GM23338 (cell line): ENCODE results near the gene EML4. TPM values are rescaled to one million over a fixed set of nuclear protein-coding genes. Genes with fewer than 3 reads are reported as not detected.

Experiments used
- ATAC-seq: fragments of 200-7000 bp; cut with Tn5 transposase; 3 replicates; pipeline ENCODE4 v1.9.1; 2020
- DNase-seq: peaks from one replicate; pipeline ENCODE4 v3.0.0-alpha.2; 2015; ENCODE audit warnings: low spot score
- H2AFZ ChIP-seq: fragments of 200-600 bp; sonication (generic); 2 replicates; pipeline ENCODE4 v1.8.0; 2016; ENCODE audit warnings: antibody characterized with exemption, mild to moderate bottlenecking, moderate library complexity
- H3F3A ChIP-seq: fragments of 200-600 bp; sonication (generic); replicated peaks from 2 replicates; pipeline ENCODE4 v1.8.0; 2017; ENCODE audit warnings: antibody characterized with exemption, mixed run types, low read depth
- H3K27ac ChIP-seq: fragments of 200-600 bp; sonication (generic); 2 replicates; pipeline ENCODE4 v1.6.1; 2016; ENCODE audit warnings: low read depth
- H3K27me3 ChIP-seq: fragments of 200-600 bp; sonication (generic); 2 replicates; pipeline ENCODE4 v1.8.0; 2016; ENCODE audit warnings: mild to moderate bottlenecking, mixed run types, moderate library complexity; ENCODE audit not compliant: insufficient read depth
- H3K36me3 ChIP-seq: fragments of 200-600 bp; sonication (generic); 2 replicates; pipeline ENCODE4 v1.8.0; 2016; ENCODE audit warnings: mild to moderate bottlenecking; ENCODE audit not compliant: insufficient read depth
- H3K4me1 ChIP-seq: fragments of 200-600 bp; sonication (generic); 2 replicates; pipeline ENCODE4 v1.8.0; 2016; ENCODE audit warnings: mild to moderate bottlenecking, moderate library complexity; ENCODE audit not compliant: insufficient read depth
- H3K4me2 ChIP-seq: fragments of 200-600 bp; sonication (generic); 2 replicates; pipeline ENCODE4 v1.7.1; 2017; ENCODE audit warnings: mixed run types
- H3K4me3 ChIP-seq: fragments of 200-600 bp; sonication (generic); 2 replicates; pipeline ENCODE4 v1.6.1; 2016; ENCODE audit warnings: mixed run types
- H3K79me2 ChIP-seq: fragments of 200-600 bp; sonication (generic); replicated peaks from 2 replicates; pipeline ENCODE4 v1.8.0; 2017; ENCODE audit warnings: mild to moderate bottlenecking; ENCODE audit not compliant: insufficient read depth
- H3K9me2 ChIP-seq: fragments of 200-600 bp; sonication (generic); 2 replicates; pipeline ENCODE4 v1.8.0; 2017; ENCODE audit not compliant: insufficient read depth
- H4K20me1 ChIP-seq: fragments of 200-600 bp; sonication (generic); replicated peaks from 2 replicates; pipeline ENCODE4 v1.8.0; 2017; ENCODE audit warnings: mild to moderate bottlenecking; ENCODE audit not compliant: insufficient read depth
- H3K27ac Mint-ChIP-seq: 2 replicates; pipeline ENCODE4 v1.8.0; 2020; ENCODE audit warnings: inconsistent platforms, mild to moderate bottlenecking, moderate library complexity, mixed read lengths
- H3K27me3 Mint-ChIP-seq: 3 replicates; pipeline ENCODE4 v1.8.0; 2022; ENCODE audit warnings: low read depth, mild to moderate bottlenecking, moderate library complexity, mixed read lengths, inconsistent platforms; ENCODE audit not compliant: insufficient read depth, poor library complexity
- H3K36me3 Mint-ChIP-seq: 3 replicates; pipeline ENCODE4 v1.8.0; 2021; ENCODE audit warnings: low read depth, mild to moderate bottlenecking, inconsistent platforms, moderate library complexity, mixed read lengths
- H3K4me1 Mint-ChIP-seq: 3 replicates; pipeline ENCODE4 v1.8.0; 2020; ENCODE audit warnings: mild to moderate bottlenecking, inconsistent platforms, mixed read lengths
- H3K4me3 Mint-ChIP-seq: 3 replicates; pipeline ENCODE4 v1.8.0; 2021; ENCODE audit warnings: moderate library complexity, mild to moderate bottlenecking, inconsistent platforms, mixed read lengths
- H3K9me3 Mint-ChIP-seq: 3 replicates; pipeline ENCODE4 v1.8.0; 2020; ENCODE audit warnings: moderate library complexity, mild to moderate bottlenecking, inconsistent platforms, mixed read lengths
- CREB1 ChIP-seq: fragments of 250-450 bp; sonication (Bioruptor Pico); IDR thresholded peaks from 2 replicates; pipeline ENCODE4 v1.5.0; 2020; ENCODE audit warnings: low read depth, mild to moderate bottlenecking, moderate library complexity
- CTCF ChIP-seq, 2 experiments: fragments of 200-600 bp in 1 of 2; sonication (generic) in 1 of 2; conservative IDR thresholded peaks; 2 replicates each; pipeline versions ENCODE4 v1.5.1 to v1.6.1; 2016 to 2017; ENCODE audit warnings: antibody characterized with exemption in 2 of 2, low read depth in 2 of 2, mild to moderate bottlenecking in 2 of 2, moderate library complexity in 1 of 2
- EZH2 ChIP-seq: fragments of 200-600 bp; sonication (generic); IDR thresholded peaks from one replicate; pipeline ENCODE4 v1.8.0; 2017; ENCODE audit warnings: antibody characterized with exemption, mild to moderate bottlenecking, low read depth; ENCODE audit not compliant: unreplicated experiment
- EZH2phosphoT487 ChIP-seq: fragments of 200-600 bp; sonication (generic); IDR thresholded peaks from one replicate; pipeline ENCODE4 v1.8.1; 2018; ENCODE audit warnings: antibody characterized with exemption; ENCODE audit not compliant: unreplicated experiment
- JUNB ChIP-seq: IDR thresholded peaks from one replicate; pipeline ENCODE4 v1.6.1; 2016; ENCODE audit warnings: antibody characterized with exemption; ENCODE audit not compliant: unreplicated experiment
- NANOG ChIP-seq: IDR thresholded peaks from 2 replicates; pipeline ENCODE4 v1.6.1; 2016; ENCODE audit warnings: antibody characterized with exemption, borderline replicate concordance
- POLR2AphosphoS5 ChIP-seq: IDR thresholded peaks from 2 replicates; pipeline ENCODE4 v1.6.1; 2016; ENCODE audit warnings: antibody characterized with exemption, low read depth
- STAT1 ChIP-seq: IDR thresholded peaks from one replicate; pipeline ENCODE4 v1.6.1; 2016; ENCODE audit warnings: antibody characterized with exemption; ENCODE audit not compliant: unreplicated experiment
- ZNF114 ChIP-seq: fragments of 250-450 bp; sonication (Bioruptor Pico); IDR thresholded peaks from 2 replicates; pipeline ENCODE4 v1.5.0; 2020; ENCODE audit warnings: mild to moderate bottlenecking, moderate library complexity
- ZNF331 ChIP-seq: fragments of 250-450 bp; sonication (Bioruptor Pico); IDR thresholded peaks from 2 replicates; pipeline ENCODE4 v1.5.0; 2020; ENCODE audit warnings: low read depth, mild to moderate bottlenecking, moderate library complexity
- ZNF462 ChIP-seq: fragments of 250-450 bp; sonication (Bioruptor Pico); IDR thresholded peaks from 2 replicates; pipeline ENCODE4 v1.5.0; 2020; ENCODE audit warnings: mild to moderate bottlenecking, moderate library complexity
- polyA plus RNA-seq: library from polyadenylated mRNA; unstranded; fragments of >200 nt; fragmentation: Nextera tagmentation; extraction: Ambion mirVana; gene quantifications from 2 replicates; pipeline ENCODE4 v1.2.1, GENCODE V29; 2016
- total RNA-seq: library from RNA; depleted of rRNA; stranded (reverse); fragments of >200 nt; shearing (Covaris generic); gene quantifications from 2 replicates; pipeline ENCODE4 v1.2.3, GENCODE V29; 2014
- TF ChIP-seq, protein P1 (sequence below): IDR thresholded peaks from 2 replicates; pipeline ENCODE4 v1.6.1; 2016; ENCODE audit warnings: antibody characterized with exemption
- TF ChIP-seq, protein P2 (sequence below): IDR thresholded peaks from one replicate; pipeline ENCODE4 v1.6.1; 2018; ENCODE audit warnings: antibody characterized with exemption; ENCODE audit not compliant: unreplicated experiment

EML4 gene
- total and polyA plus RNA-seq, 2 experiments from 2014 or later = 65.3 to 115 TPM

- TF ChIP-seq ZNF114 (CRISPR knock-in tag) (no peak), ZNF462 (CRISPR knock-in tag) (no peak), EZH2phosphoT487 (no peak), ZNF331 (CRISPR knock-in tag) (no peak), EZH2 (no peak), POLR2AphosphoS5 (no peak), CTCF (conservative IDR thresholded peaks at IDR 0.05; ENCODE audit: low read depth in 2 of 2) (no peak), CREB1 (CRISPR knock-in tag) (no peak), STAT1 (no peak), NANOG (no peak), JUNB (no peak)
- TF ChIP-seq, protein P1, sequence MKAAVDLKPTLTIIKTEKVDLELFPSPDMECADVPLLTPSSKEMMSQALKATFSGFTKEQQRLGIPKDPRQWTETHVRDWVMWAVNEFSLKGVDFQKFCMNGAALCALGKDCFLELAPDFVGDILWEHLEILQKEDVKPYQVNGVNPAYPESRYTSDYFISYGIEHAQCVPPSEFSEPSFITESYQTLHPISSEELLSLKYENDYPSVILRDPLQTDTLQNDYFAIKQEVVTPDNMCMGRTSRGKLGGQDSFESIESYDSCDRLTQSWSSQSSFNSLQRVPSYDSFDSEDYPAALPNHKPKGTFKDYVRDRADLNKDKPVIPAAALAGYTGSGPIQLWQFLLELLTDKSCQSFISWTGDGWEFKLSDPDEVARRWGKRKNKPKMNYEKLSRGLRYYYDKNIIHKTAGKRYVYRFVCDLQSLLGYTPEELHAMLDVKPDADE = no peak
- TF ChIP-seq, protein P2, sequence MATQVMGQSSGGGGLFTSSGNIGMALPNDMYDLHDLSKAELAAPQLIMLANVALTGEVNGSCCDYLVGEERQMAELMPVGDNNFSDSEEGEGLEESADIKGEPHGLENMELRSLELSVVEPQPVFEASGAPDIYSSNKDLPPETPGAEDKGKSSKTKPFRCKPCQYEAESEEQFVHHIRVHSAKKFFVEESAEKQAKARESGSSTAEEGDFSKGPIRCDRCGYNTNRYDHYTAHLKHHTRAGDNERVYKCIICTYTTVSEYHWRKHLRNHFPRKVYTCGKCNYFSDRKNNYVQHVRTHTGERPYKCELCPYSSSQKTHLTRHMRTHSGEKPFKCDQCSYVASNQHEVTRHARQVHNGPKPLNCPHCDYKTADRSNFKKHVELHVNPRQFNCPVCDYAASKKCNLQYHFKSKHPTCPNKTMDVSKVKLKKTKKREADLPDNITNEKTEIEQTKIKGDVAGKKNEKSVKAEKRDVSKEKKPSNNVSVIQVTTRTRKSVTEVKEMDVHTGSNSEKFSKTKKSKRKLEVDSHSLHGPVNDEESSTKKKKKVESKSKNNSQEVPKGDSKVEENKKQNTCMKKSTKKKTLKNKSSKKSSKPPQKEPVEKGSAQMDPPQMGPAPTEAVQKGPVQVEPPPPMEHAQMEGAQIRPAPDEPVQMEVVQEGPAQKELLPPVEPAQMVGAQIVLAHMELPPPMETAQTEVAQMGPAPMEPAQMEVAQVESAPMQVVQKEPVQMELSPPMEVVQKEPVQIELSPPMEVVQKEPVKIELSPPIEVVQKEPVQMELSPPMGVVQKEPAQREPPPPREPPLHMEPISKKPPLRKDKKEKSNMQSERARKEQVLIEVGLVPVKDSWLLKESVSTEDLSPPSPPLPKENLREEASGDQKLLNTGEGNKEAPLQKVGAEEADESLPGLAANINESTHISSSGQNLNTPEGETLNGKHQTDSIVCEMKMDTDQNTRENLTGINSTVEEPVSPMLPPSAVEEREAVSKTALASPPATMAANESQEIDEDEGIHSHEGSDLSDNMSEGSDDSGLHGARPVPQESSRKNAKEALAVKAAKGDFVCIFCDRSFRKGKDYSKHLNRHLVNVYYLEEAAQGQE = no peak
- H3K36me3 ChIP-seq = peaks cover 4% of the 10 kb centered on the region; the same call in 1 of the 2 replicates
- H3K27ac Mint-ChIP-seq = no peak overlapping the region
- DNase-seq = no peak
- peaks cover 25% of the 10 kb centered on the region for H3K36me3 Mint-ChIP-seq
- H4K20me1 ChIP-seq = peaks cover 16% of the 10 kb centered on the region
- no peak overlapping the region for H3K4me3 Mint-ChIP-seq
- H3K79me2 ChIP-seq = peaks cover 98% of the 10 kb centered on the region
- no peak overlapping the region for H3K4me3 ChIP-seq
- ATAC-seq = no peak
- peaks cover 2% of the 10 kb centered on the region; the same call in 1 of the 2 replicates for H3F3A ChIP-seq
- no peaks in the 10 kb centered on the region for H3K27me3 Mint-ChIP-seq
- H2AFZ ChIP-seq = no peak overlapping the region
- H3K27me3 ChIP-seq = no peaks in the 10 kb centered on the region
- no peaks in the 10 kb centered on the region; the same call in 1 of the 2 replicates for H3K4me1 ChIP-seq
- no peak overlapping the region for H3K4me2 ChIP-seq
- H3K9me3 Mint-ChIP-seq = no peaks in the 10 kb centered on the region
- no peak overlapping the region for H3K27ac ChIP-seq
- 0 out of 3 replicates have a peak, but pooled peaks cover 2% of the 10 kb centered on the region for H3K4me1 Mint-ChIP-seq
- no peaks in the 10 kb centered on the region for H3K9me2 ChIP-seq
These were observed 182.7 kb downstream of the EML4 start for GRCh38 chr2:42351864-42352263.
